HG03342 (cell line): ENCODE data around the gene MMP24OS.

Source experiments
- ATAC-seq: cut with Tn5 transposase; IDR thresholded peaks from one replicate; pipeline ENCODE4 v1.9.1; 2021; ENCODE audit warnings: mild to moderate bottlenecking, moderate library complexity; ENCODE audit not compliant: unreplicated experiment

The MMP24OS gene

DNA sequence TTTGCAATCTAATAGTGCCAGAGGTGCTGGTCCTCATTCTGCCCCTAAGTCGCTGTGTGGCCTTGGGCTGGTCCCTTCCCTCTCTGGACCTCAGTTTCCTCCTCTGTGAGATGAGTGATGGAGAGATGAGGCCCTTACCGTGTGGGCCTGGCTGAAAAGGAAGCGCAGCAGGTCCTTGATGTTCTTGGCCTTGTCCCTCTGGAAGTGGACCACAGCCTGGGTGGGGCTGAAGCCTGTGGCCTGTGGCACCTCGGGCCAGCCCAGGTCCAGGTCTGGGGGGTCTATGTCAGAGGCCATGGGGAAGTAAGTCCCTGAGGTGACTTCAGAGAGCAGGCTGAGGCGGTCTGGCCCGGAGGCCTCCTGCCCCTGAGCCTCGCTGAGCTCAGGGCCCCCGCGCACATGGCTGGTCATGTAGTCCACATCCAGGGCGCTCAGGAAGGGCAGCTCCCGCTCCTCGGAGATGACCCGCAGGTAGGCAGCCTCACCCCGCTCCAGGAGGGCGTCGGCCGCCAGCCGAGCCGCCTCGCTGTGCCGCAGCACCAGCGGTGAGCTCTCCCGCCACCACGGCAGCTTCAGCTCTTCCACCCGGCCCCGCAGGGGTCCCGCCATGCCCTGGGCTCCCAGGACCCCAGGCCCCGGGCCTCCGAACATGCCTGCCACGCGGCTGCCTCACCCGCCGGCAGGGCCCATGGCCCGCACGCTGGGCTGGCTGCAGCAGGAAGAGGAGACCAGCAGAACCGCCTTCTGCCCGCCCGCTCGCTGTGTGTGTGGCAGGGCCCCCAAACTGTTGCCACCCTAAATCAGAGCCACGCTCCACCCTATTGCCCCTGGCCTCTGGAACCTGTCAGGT, 14.0 kb upstream of the MMP24OS start, which contains the start of gene FAM83C:
TSS of gene FAM83C (minus strand) at position 772 of the 850 bp plus-strand sequence. CDS start at position 651, 121 bp downstream.
- no peak for ATAC-seq

GRCh38 chr20:35290887-35291417, 13.0 kb upstream of the MMP24OS start:
- no peak for ATAC-seq

GRCh38 chr20:35290186-35290886, 12.4 kb upstream of the MMP24OS start:
- no peak for ATAC-seq

- no peak for ATAC-seq
These were observed 10.6 kb upstream of the MMP24OS start for GRCh38 chr20:35288325-35289060.

- no peak for ATAC-seq
These were observed 9.8 kb upstream of the MMP24OS start for GRCh38 chr20:35287509-35288324.

- no peak for ATAC-seq
These were observed 9.1 kb upstream of the MMP24OS start for GRCh38 chr20:35286899-35287508.

GRCh38 chr20:35286077-35286898, 8.4 kb upstream of the MMP24OS start:
- no peak for ATAC-seq

- ATAC-seq = no peak
These were observed 7.8 kb upstream of the MMP24OS start for GRCh38 chr20:35285806-35286076.

DNA sequence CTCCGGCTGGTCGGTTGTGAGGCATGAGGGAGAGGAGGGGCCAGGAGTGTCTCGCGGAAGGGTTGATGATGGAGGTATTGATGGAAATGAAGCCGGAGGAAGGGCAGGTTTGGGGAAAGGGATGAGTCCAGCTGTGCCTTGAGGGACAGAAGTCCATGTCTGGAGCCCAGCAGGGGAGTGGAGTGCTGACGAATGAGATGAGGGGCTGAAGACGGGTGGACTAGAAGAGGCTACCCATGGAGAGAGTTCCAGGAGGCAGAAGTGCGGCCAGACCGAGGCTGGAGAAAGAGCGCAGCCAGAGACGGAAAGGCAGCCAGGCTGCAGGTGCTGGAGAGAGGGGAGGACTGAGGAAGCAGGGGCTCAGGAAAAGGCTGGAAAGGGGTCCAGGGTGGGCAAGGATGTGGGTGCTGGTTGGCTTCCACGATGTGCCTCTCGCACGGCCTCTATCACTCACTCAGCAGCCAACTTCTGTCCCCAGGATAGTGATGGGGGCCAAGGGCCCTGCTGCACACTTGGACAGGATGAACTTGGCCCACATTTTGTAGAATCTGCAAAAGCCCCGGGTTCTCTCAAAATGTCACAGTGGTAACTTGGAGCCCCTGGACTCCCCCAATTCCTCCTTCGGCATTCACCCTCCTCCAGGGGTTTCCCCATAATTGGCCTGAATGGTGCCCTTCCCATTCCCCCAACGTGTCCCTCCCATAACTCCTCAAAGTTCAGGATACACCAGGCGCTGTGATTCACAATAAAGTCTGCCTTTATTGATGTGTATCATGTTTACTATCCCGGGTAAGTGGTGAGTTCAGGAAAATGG, 7.3 kb upstream of the MMP24OS start:
- ATAC-seq = no peak

- ATAC-seq = peak; percentile 79
These were observed 6.5 kb upstream of the MMP24OS start, which contains the start of gene EIF6 for GRCh38 chr20:35284267-35284991. Gene EIF6 (minus strand): TSS chr20:35284772. CDS start chr20:35284487, 285 bp downstream.

DNA sequence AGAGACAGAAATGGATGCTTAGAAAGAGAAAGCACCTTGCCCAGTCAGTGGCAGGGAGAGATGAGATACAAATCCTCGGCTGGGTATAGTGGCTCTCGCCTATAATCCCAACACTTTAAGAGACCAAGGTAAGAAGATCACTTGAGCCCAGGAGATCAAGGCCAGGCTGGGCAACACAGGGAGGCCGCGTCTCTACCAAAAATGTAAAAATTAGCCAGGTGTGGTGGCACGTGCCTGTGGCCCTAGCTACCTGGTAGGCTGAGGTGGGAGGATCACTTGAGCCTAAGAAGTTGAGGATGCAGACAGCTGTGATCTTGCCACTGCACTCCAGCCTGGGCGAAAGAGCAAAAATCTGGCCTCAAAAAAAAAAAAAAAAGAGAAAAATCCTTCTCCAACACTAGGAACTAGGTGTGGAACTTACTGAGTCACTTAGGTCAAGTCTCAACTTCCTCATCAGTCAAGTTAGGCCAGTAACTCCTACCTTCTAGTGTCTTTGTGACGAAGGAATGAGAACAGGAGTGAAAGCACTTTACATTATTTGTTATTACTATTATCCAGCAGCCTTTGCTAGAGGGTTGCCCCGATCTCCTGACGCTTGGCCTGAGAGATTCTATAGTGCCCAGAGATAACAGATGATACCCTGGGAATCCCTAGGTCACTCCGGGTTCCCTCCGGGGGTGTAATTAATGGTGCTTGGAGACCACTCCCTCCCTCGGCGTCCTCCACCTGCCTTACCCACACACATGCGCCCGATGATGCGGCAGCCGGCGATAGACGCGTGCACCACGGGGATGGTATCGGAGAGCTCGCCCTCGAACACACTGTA, 5.7 kb upstream of the MMP24OS start:
- ATAC-seq = no peak

GRCh38 chr20:35281506-35282101, 3.7 kb upstream of the MMP24OS start:
- ATAC-seq = no peak

DNA sequence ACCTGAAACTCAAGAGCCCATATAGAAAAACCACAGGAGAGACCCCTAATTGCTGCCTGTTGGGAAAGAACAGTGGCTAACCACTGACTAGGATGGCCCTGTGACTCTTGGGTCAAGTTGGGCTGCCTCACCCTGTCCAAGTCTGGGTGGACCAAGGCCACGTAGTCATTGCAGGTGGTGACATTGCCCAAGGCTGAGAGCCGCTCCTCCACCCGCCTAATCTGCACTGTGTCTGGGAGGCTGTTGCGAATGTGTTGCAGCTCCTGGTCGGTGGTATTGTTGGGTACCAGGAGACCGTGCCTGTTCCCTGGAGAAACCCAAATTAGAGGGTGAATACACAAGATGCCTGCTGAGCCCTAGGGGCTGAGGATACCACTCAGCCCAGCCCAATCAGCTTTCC, 2.6 kb upstream of the MMP24OS start:
- no peak for ATAC-seq

GRCh38 chr20:35279533-35280174, 1.7 kb upstream of the MMP24OS start:
- no peak for ATAC-seq

GRCh38 chr20:35279040-35279439, 1.1 kb upstream of the MMP24OS start:
- no peak for ATAC-seq

GRCh38 chr20:35277127-35277526, 795 bp downstream of the MMP24OS start:
- no peak for ATAC-seq
